ENCODE measurements around the gene PIBF1. TPM values are rescaled to one million over a fixed set of nuclear protein-coding genes. Genes with fewer than 3 reads are reported as not detected.
A peak's percentile ranks its signal among the peaks of the same experiment; 100 is the strongest.
"Not testable (repeated sequence)": the region's sequence is repeated elsewhere in the genome, so short reads cannot be mapped to it uniquely, and the experiment has no call there.

PIBF1 gene
- total RNA-seq, 1 experiment from 2014 or later = 11.0 TPM

DNA sequence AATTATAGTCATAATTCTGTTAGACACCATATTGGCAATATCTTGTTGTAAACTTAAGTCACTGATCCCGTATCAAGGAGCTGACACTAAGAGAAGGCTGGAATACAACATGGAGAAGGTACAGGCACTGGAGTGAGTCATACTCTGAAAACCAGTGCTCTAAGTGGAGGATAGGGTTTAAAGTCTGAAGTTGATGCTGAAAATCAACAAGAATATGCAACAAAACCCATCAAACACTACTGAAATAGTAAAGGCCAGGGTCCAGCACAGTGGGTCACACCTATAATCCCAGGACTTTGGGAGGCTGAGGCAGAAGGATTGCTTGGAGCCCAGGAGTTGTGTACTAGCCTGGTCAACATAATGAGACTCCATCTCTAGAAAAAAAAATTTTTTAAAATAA, 203.7 kb downstream of the PIBF1 start:
- no peak for DNase-seq (ENCODE audit: low spot score)
- in situ Hi-C loops (cut with HindIII; ENCODE audit: low sequenced_read_pairs) = no loop called here

- in situ Hi-C loops (cut with HindIII; ENCODE audit: low sequenced_read_pairs) = no loop called here
- no peak for DNase-seq (ENCODE audit: low spot score)
Observed at GRCh38 chr13:72986197-72986596, 204.3 kb downstream of the PIBF1 start.

- in situ Hi-C loops (cut with HindIII; ENCODE audit: low sequenced_read_pairs) = no loop called here
- DNase-seq (ENCODE audit: low spot score) = no peak
Observed at GRCh38 chr13:72990953-72991352, 209.0 kb downstream of the PIBF1 start.

DNA sequence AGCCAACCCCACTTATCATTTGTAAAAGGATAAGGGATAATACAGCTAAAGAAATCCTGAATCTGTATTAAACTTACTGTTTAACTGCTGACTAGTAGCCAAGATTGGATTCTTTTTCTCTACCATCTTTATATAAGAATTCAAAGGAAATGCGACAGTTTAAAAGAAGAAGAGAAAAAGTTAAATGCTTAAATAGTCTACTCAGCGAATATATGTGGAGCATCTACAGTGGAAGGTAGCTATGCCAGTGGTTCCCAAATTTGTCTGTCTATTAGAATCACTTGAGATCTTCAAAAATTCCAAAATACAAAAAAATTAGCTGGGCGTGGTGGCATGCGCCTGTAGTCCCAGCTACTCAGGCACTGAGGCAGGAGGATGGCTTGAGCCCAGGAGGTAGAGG, 216.1 kb downstream of the PIBF1 start:
- no peak for DNase-seq (ENCODE audit: low spot score)

GRCh38 chr13:73000027-73000674, 218.2 kb downstream of the PIBF1 start:
- in situ Hi-C loops (cut with HindIII; ENCODE audit: low sequenced_read_pairs) = no loop called here

More for the DNA sequence above, 216.1 kb downstream of the PIBF1 start:
- in situ Hi-C loops (cut with HindIII; ENCODE audit: low sequenced_read_pairs) = no loop called here

DNA sequence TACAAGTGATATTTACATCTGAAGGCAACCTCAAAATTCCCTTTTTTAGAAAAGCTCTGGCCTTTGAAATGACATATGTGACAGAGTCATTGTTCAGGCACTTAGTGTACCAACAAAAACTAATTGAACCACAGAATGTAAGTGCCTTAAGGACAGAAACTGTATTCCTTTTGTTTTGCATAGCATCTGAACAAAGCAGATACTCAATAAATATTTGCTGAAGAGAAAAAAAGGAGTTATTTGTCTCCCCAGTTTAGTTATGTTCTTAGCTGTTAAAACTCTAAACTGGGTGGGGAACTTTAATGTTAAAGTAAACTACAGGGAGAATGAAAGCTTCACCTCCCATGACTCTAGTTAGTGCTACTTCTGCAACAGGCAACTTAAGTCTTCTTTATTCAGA, 220.0 kb downstream of the PIBF1 start:
- in situ Hi-C loops (cut with HindIII; ENCODE audit: low sequenced_read_pairs) = no loop called here
- DNase-seq (ENCODE audit: low spot score) = no peak

More at GRCh38 chr13:73000027-73000674, 218.2 kb downstream of the PIBF1 start:
- no peak for DNase-seq (ENCODE audit: low spot score)

DNA sequence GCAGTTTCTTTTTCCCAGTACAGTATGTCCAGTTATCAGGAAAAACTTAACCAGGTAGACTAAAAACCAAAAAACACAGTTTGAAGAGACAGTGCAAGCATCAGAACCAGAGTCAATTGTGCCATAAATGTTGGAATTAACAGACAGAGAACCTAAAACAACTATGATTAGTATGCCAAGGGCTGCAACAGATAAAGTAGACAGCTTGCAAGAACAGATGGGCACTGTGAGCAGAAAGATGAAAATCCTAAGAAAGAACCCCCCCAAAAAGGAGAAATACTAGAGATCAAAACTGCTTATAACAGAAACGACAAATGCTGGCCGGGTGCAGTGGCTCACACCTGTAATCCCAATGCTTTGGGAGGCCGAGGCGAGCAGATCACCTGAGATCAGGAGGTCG, 229.8 kb downstream of the PIBF1 start:
- peak; percentile 11 for DNase-seq (ENCODE audit: low spot score)
- in situ Hi-C loops (cut with HindIII; ENCODE audit: low sequenced_read_pairs) = no loop called here

DNA sequence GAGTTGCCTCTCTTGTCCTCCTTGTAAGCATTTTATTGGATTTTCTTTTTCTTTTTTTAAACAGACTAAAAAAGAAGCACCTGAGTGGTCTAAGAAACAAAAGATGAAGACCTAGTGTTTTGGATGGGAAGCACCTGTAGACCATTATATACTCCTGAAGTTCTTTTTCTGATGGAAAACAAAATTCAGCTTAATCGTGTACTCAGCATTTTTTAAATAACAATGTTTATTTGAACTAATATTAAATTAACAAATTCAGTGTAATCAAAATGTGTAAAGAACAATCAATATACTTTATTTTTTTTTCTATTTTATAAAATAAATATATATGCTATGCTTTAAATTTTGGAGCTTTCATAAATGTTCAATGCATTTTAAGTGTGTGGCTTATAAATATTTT, 233.9 kb downstream of the PIBF1 start:
- in situ Hi-C loops (cut with HindIII; ENCODE audit: low sequenced_read_pairs) = no loop called here
- DNase-seq (ENCODE audit: low spot score) = no peak

GRCh38 chr13:73018336-73018735, 236.4 kb downstream of the PIBF1 start:
- in situ Hi-C loops (cut with HindIII; ENCODE audit: low sequenced_read_pairs) = no loop called here
- no peak for DNase-seq (ENCODE audit: low spot score)

DNA sequence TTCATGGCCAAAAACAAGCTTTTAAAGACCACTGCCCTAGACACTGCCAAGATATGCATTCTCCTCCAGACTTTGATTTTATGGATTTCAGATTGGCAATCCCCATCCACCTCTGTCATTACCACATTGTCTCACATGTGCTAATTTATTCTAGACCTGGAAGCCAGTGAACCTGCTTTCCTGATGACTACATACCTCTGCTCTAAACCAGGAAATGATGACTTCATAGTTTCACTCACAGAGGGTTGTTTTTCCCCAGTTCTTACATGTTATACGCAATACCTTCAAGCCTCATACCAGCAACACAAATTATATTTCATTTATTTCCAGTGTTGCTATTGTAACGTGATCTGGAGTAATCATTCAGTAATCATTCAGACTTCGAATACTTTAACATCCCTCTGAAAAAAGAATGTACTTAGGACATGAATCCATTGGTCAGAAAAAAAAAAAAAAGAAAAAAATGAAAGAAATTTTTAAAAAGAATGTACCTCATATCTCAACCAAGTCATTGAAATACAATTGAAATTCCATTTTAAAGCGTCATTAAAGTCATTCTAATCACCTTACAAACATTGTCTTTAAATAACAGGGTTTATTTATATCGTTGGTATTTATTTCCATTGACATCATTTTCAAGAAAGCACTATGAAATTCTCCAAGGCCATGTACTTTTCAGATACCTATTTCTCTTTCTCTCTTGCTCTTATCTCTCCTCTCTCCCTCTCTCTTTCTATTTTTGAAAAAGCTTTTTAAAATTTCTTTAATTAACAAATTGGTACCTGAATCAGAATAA, 243.5 kb downstream of the PIBF1 start:
- in situ Hi-C loops (cut with HindIII; ENCODE audit: low sequenced_read_pairs) = no loop called here

DNA sequence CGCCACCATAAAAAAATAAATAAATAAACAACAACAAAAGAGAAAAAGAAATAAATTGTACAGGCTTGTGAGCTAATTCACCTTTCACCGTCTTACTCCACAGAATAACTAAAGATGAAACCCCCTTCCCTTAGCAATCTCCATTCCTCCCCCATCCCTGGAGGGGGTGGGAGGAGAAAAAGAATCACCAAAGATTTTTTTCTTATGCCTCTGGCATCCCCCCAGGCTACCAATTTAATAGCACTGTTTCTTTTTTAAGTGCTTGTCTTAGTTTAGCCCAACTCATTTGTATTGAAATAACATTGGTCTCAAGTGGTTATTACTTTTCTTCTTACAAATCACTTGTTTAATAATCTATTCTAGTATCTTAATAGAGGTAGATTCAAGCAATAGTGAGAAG, 253.0 kb downstream of the PIBF1 start:
- in situ Hi-C loops (cut with HindIII; ENCODE audit: low sequenced_read_pairs) = no loop called here
- DNase-seq (ENCODE audit: low spot score) = no peak

More for the DNA sequence above, 243.5 kb downstream of the PIBF1 start:
- DNase-seq (ENCODE audit: low spot score) = no peak

- in situ Hi-C loops (cut with HindIII; ENCODE audit: low sequenced_read_pairs) = no loop called here
Observed at GRCh38 chr13:73035660-73036059, 253.7 kb downstream of the PIBF1 start.

DNA sequence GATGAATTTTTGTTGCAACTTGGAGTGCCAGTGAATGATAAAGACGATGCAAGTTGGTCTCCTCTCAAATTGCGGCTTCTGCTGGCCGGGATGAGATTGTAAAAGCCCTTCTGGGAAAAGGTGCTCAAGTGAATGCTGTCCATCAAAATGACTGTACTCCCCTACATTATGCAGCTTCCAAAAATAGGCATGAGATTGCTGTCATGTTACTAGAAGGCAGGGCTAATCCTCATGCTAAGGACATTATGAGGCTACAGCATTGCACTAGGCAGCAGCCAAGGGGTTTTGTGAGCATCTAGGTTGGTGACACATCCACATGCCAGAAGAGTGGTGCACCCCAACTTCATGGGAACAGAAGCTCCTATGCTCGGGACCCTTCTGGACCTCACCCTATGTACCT, 254.6 kb downstream of the PIBF1 start:
- in situ Hi-C loops (cut with HindIII; ENCODE audit: low sequenced_read_pairs) = no loop called here
- DNase-seq (ENCODE audit: low spot score) = no peak

More at GRCh38 chr13:73035660-73036059, 253.7 kb downstream of the PIBF1 start:
- DNase-seq (ENCODE audit: low spot score) = no peak

- DNase-seq (ENCODE audit: low spot score) = no peak
- in situ Hi-C loops (cut with HindIII; ENCODE audit: low sequenced_read_pairs) = no loop called here
Observed at GRCh38 chr13:73038064-73038463, 256.1 kb downstream of the PIBF1 start.

- in situ Hi-C loops (cut with HindIII; ENCODE audit: low sequenced_read_pairs) = no loop called here
- DNase-seq (ENCODE audit: low spot score) = no peak
Observed at GRCh38 chr13:73039201-73040108, 257.5 kb downstream of the PIBF1 start.

- in situ Hi-C loops (cut with HindIII; ENCODE audit: low sequenced_read_pairs) = no loop called here
- DNase-seq (ENCODE audit: low spot score) = no peak
Observed at GRCh38 chr13:73040484-73040883, 258.6 kb downstream of the PIBF1 start.

GRCh38 chr13:73040968-73041596, 259.1 kb downstream of the PIBF1 start:
- DNase-seq (ENCODE audit: low spot score) = no peak

GRCh38 chr13:73045031-73045430, 263.1 kb downstream of the PIBF1 start:
- in situ Hi-C loops (cut with HindIII; ENCODE audit: low sequenced_read_pairs) = no loop called here
- DNase-seq (ENCODE audit: low spot score) = no peak

More at GRCh38 chr13:73040968-73041596, 259.1 kb downstream of the PIBF1 start:
- in situ Hi-C loops (cut with HindIII; ENCODE audit: low sequenced_read_pairs) = no loop called here

- in situ Hi-C loops (cut with HindIII; ENCODE audit: low sequenced_read_pairs); DNase-seq (ENCODE audit: low spot score): not testable (repeated sequence)
Observed at GRCh38 chr13:73048615-73049014, 266.7 kb downstream of the PIBF1 start.
